GM21423 (cell line): ENCODE results near the gene HPS4.
"Not testable (repeated sequence)": the region's sequence is repeated elsewhere in the genome, so short reads cannot be mapped to it uniquely, and the experiment has no call there.

Experiments
- ATAC-seq: cut with Tn5 transposase; IDR thresholded peaks from one replicate; pipeline ENCODE4 v1.9.1; 2021; ENCODE audit warnings: mild to moderate bottlenecking, moderate library complexity; ENCODE audit not compliant: unreplicated experiment

Gene HPS4

DNA sequence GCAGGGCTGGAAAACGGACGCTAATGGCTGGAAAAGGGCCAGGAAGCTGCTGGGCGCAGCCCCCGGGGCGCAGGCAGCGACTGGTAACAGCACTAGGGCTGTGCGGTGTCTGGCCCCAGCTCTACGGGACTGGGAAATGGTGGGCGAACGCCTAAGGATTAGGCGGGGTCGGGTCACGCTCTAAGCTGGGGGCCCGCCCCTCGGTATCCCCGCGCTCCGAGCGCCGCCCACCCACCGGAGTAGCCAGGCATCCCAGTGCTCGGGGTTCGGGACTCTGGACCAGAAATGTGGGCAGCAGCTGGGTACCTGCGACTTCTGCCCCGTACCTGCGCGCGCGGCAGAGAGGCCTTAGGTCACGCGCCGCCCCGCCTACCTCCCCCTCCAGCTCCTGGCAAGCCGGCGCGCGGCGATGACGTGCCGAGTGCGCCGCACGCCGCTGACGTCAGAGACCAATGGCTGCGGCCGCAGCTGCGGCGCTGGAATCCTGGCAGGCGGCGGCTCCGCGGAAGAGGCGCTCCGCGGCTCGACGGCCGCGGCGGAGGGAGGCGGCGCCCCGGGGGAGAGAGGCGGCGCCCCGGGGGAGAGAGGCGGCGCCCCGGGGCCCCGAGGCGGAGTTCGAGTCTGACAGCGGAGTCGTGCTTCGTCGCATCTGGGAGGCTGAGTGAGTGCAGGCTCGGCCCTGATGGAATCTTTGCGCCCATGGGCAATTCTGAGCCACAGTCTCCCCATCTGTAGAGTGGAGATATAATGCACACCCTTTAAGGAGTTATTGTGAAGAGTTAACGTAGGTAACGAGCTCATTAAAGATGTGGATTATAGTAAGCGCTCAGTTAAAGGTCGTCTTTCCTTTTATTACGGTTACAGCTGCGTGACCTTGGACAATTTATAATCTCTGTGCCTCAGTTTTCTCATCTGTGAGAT lies at the start of gene HPS4, which contains the start of gene SRRD:
TSS of gene HPS4 (minus strand) at position 345 of the 921 bp plus-strand sequence. CDS start 2,021 bp downstream, outside the sequence.
TSS of gene SRRD (plus strand) at position 439 of the 921 bp plus-strand sequence. CDS start at position 453, 14 bp downstream.
- ATAC-seq, result peak; percentile 69

DNA sequence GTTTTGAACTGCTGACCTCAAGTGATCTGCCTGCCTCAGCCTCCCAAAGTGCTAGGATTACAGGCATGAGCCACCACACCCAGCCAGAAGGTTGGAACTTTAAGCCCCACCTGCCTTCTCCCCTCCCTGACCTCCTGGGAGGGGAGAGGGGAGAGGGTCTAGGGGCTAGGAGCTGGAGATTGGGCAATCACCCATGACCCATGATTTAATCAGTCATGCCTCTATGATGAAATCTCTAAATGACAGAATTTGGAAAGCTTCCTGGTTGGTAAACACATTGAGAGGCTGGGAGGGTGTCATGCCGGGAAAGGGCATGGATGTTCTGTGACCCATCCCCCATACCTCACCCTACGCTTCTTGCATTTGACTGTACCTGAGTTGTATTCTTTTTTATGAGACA lies 45.8 kb upstream of the HPS4 start:
- no peak for ATAC-seq

DNA sequence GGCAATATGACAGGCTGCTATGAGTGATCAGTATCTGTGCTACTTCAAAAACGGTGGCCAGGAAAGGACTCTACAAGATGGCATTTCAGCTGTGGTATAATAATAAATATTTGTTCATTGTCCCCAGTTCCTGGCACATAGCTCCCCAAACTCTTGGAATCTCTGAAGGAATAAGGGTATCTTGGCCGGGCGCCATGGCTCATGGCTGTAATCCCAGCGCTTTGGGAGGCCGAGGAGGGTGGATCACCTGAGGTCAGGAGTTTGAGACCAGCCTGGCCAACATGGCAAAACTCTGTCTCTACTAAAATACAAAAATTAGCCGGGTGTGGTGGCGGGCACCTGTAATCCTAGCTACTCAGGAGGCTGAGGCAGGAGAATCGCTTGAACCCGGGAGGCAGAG lies 44.9 kb upstream of the HPS4 start:
- not testable (repeated sequence) for ATAC-seq

DNA sequence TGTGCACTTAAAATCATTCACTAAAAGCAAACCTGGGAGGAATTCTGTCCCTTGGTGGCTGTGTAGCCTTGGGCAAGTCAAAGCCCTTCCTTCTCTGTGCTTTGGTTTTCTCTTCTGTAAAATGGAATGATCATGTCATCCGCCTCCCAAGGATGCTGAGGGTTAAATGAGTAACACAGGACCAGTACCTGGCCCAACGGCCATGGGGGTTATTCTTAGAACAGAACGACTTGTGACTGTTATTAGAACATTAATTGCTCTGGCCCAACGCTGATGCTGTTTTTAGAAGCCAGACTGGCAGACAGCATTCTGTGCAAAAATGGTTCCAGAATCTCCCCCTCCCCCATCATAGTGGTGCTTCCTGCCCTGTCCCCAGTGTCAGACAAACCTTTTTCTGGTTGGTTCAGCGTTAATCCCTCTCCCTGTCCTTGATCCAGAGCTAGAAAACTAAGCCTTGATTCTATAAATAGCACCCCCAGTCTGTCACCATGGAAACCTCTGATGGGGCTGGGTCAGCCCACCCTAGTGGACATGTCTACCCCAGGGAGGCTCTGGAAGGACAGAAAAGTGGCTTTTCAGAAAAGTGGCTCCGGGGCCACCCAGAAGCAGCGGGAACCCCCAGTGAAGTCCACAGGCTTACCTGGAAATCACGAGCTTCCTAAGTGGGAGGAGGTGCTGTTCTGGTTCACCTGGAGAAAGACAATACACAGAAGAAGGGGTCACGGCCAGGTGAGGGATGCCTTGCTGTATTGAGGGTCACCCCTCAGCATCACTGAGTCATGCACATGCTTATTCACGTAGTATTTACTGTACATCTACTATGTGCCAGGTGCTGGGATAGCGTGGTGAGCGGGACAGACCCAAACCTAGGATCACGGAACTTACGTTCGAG lies 44.2 kb upstream of the HPS4 start:
- no peak for ATAC-seq

DNA sequence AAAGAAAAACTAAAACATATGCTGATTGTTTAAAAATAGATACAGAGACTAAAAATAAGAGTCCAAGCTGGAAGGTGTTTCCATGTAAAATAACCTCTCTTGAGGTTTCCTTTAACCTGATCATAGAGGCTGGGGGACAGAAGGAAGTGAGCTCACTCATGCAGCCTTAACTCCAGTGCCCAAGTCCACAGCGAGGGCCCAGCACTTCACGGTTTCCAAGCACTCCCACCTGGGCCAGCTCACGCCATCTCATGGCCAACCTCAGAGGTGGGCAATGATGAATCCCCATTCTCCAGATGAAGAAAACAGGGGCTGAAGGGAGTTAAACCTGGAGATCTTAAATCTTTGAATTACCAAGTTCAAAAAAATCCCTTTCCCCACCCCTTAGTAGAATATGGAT lies 43.6 kb upstream of the HPS4 start:
- no peak for ATAC-seq

DNA sequence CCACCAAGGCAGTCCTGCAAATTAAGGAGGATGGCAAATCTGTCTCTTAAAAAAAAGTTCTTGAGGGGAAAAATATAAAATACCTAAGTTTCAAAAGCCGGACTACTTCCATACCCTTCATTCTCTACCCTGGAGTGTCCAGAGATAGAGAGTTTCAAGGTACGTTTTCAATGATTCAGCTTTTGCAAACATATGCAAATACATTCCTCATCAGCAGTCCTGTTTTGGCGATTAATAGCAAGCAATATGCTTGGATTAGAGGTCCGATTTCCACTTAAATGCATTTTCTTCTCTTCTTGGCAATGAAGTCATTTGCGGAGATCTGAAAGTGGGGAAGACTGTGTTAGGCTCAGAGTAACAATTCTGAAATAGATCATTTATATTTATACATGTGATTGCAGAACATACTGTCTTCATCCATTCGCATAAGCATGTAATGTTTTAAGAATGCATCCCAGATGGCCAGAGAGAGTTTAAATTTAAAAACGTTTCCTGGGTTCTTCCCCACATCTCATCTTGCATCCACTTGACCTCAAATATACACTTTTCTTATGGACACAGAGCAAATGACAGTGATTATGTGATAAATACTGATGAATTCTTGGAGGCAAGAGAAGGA lies 42.5 kb upstream of the HPS4 start:
- ATAC-seq, result no peak

DNA sequence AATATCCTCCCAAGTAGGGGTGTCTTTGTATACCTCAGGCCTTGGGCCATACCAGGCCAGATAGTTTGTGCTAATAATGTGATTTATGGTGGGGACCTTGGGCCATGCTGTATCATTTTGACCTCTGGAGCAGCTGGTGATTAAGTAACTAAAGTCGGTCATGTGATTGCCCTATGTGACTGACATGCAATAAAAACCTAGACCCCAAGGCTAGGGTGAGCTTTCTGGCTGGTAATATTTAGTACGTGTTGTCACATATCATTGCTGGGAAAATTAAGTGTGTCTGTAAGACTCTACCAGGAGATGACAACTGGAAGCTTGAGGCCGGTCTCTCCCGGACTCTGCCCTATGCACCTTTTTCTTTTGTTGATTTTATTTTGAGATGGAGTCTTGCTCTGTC lies 41.3 kb upstream of the HPS4 start:
- ATAC-seq, result no peak

DNA sequence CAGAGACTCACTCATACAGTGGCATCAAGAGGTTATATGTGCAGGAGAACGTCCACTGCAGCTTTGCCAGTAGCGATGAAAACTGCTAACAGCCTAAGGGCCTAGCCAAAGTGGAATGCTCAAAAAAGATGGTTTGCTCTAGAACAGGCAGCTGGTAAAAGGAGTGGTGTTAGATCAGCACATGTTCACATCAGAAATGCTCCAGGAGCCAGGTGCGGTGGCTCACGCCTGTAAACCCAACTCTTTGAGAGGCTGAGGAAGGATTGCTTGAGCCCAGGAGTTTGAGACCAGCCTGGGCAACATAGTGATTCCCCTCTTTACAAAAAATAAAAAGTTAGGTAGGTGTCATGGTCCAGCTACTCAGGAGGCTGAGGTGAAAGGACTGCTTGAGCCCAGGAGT lies 39.0 kb upstream of the HPS4 start:
- no peak for ATAC-seq

DNA sequence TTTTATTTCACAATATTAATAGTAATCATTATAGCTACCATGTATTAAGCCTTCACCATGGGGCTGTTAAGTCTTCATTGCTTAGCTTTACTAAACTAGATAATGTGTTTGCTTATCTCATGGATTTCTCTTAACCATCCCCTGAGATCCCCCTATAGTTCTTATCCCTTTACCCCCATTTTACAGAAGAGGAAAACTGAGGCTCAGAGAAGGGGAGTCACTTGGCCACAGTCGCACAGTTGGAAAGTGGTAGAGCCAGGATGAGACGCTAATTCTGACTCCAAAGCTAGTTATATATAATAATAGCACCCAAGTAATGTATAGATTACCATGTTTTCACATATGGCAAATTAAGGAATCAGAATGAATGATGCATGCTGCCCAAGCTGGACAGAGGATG lies 38.4 kb upstream of the HPS4 start:
- no peak for ATAC-seq

DNA sequence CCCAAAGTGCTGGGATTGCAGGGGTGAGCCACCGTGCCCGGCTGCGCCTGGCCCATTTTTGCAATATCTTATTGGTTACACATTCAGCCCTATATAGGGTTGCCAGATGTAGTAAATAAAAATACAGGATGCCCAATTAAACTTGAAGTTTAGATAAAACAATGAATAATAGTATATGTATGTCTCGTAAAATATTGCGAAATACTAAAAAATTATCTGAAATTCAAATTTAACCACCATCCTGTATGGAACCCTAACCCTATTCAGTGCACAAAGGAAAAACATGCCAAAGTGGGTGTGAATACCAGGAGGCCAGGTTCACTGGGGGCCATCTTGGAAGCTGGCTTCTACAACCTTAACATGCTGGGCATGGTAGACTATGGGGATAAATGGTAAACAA lies 33.8 kb upstream of the HPS4 start:
- ATAC-seq, result no peak

DNA sequence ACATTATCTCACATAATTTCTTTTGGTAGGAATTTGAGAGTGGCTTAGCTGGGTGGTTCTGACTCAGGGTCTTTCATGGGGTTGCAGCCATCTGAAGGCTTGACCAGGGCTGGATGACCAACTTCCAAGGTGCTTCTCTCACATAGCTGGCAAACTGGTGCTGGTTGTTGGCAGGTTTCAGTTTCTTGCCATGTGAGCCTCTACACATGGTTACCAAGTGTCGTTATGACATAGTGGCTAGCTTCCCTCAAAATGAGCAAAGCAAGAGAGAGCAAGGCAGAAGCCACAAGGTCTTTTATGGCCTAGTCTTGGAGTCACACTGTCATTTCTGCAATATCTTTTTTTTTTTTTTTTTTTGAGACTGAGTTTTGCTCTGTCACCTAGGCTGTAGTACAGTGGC lies 32.9 kb upstream of the HPS4 start:
- no peak for ATAC-seq

DNA sequence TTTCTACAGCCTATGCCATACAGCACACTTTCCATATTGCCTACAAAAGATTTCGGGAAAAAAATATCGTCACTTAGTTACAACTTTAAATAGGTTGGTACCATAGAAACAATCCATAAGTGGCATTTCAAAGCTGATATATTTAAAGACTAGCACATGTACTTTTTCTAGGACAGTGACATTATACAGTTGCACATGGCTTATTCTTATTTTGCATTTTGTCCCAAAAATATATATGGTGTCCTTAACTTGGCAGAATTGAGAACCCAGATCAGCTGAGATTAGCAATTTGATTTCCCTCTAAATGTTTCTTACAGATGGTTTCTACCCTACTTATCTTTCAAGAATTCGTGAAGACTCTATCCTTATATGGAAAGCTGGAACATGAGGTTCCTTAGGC lies 32.3 kb upstream of the HPS4 start:
- no peak for ATAC-seq

DNA sequence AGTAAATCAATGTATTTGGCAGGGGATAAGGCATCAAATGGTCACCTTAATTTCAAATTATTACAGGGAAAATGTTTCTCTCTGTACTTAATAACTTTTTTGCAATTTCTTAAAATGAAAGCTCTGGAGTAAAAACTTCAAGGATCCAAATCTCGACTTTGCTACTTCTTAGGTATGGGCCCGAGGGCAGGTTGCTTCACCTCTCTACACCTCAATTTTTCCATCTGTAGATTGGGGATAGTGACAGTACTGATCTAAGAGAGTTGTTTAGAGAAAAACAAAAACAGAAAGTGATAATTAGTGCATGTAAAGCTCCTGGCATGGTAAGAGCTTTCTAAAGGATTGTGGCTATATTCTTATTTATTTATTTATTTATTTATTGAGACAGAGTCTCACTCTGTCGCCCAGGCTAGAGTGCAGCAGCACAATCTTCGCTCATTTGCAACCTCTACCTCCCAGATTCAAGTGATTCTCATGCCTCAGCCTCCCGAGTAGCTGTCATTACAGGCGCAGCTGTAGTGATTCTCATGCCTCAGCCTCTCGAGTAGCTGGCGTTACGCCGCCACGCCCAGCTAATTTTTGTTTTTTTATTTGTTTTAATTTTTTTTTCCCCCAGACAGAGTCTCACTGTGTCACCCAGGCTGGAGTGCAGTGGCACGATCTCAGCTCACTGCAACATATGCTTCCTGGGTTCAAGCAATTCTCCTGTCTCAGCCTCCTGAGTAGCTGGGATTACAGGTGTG lies 31.0 kb upstream of the HPS4 start:
- ATAC-seq, result no peak

DNA sequence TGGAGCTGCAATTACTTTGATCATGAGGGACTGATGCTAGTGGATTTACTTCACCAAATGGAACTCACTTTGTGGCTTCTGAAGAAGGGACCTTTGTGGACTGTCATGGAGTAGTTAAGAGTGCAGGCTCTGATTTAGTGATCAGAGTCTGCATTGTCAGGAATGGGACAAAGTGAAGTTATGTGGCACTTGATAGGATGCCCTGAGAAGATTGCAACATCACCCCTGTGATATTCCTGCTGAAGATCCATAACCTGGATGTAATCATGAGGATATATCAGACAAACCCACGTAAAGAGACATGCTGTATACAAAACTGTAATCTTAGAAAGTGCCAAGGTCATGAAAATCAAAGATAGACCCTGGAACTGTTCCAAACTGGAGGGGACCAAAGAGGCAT lies 30.3 kb upstream of the HPS4 start:
- ATAC-seq, result no peak

DNA sequence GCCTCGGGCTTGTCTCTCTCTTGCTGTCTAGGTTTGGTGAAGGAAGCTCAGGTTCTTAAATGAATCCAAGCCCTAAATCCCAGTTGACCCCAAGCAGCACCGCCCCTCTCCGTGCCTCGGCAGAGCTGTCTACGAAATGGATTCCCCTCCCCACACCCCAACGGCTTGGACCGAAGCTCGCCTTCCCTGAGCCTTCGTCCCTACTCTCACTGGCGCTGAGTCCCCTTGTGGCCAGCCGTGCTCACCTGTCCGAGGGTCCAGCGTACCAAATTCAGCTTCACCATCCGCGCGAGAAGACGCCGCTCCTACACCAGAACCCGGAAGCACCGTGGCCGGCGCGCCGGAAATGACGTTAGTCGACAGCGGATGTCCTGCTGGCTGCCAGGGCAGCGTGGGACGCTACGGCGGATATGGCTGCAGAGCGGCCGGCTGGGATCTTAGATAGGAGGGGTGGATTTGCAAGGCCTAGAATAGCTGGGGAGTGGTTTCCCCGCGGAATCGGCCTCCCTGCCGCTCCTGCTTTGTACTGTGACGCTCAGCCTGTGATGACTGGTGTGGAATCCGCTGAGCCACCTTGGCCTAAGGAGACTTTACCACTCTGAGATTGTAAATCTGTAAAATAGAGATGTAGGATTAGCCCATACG lies 28.7 kb upstream of the HPS4 start, which contains the start of gene TFIP11:
TSS of gene TFIP11 (minus strand) at position 325 of the 645 bp plus-strand sequence. CDS start 2,201 bp downstream, outside the sequence.
- peak; percentile 95 for ATAC-seq

DNA sequence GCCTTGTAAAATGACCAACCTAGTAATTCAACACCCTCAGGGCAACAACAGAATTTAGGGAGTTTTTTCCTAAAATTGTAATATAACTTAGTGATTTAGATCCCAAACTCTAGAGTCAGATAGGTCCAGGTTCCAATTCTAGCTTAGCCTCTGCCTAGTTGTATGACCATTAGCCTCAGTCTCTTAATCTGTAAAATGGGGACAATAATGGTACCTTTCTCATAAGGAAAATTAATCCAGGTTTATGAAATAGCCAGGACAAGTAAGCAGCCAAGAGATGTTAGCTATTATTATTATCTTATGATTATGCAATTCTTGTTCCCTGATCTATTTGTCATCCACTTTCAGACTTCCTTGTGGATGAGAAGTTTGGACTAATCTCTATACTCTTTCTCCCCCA lies 24.6 kb upstream of the HPS4 start:
- no peak for ATAC-seq

DNA sequence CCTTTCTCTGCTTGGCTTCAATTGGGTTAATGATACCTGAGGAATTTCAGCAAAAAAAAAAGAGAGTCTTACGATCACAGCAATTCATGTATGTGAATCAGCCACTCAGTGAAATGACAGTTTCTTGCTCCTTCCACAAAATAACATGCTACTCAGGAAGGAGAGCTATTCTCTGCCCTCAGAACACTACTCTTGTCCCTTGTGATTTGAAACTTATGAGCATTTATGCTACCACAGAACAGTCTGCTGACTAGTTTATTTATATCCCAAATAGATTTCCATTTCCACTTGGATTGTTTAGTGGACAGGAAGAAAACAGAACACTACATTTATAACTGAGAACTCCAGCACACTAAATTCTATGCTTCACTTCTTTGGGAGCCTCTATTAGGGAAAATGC lies 20.2 kb upstream of the HPS4 start:
- no peak for ATAC-seq

DNA sequence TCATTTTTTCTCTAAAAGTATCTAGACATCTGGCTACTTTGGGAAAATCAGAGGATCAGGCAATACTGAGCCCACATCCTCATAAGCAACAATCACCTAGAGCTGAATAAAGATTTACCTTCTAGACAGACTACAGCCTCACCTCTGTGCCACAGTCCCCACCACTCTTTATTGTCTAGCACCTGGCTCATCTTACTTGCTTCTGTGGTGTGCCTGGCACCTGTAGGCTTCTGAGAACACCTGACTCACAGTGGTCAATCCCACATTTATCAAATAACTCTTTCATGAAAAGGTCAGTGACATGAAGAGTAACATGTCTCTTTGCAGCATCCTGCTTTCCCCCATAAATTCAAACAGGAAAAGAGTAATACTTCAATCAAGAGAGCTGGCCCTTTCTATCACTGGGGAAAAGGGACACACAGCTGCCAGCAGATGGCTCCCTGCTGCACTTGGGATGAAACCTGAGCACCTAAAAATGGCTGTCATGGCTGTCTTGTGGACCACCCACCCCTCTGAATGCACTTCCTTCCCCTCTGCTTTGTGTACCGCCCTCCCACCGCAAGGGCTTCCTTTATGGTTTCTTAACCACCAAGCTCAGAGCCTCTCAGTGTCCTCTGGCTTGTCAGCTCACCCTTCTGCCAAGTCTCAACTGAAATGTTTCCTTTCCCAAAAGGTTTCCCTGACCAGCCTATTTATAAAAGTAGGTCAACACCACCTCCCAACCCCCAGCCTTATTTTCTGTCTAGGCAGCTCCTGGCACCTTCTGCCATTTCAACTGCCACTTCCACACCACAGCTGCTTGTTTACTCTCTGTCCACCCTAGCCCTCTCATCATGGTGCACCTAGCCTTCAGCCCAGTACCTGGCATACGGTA lies 19.3 kb upstream of the HPS4 start:
- no peak for ATAC-seq

DNA sequence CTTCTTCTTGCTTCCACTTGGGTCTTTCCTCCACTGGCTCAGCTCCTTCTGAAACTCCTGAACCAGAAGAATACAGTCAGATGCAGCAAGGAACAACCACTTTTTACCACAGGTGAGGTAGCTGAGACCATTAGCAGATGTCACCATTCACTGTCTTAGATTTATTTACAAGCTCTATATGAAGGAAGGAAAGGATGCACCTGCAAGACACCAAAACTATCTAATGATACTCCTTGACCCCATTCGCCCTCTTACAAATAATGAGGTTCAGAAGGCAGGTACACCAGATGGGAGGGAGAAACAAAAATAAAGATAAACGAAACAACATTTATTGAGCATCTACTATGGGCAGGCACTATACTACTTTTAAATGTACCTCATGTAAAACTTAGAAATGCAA lies 18.4 kb upstream of the HPS4 start:
- no peak for ATAC-seq
